ENCODE data around the gene RAI1.
"Not testable (repeated sequence)": the region's sequence is repeated elsewhere in the genome, so short reads cannot be mapped to it uniquely, and the experiment has no call there.

The RAI1 gene

GRCh38 chr17:17807440-17807839 is 126.2 kb downstream of the RAI1 start:
- no peak for DNase-seq

GRCh38 chr17:17808200-17808599 is 126.9 kb downstream of the RAI1 start:
- DNase-seq = not testable (repeated sequence)

- DNase-seq = no peak
Observed at GRCh38 chr17:17808706-17809432, 127.6 kb downstream of the RAI1 start.

GRCh38 chr17:17809531-17810083 is 128.3 kb downstream of the RAI1 start:
- no peak for DNase-seq

- no peak for DNase-seq
Observed at GRCh38 chr17:17810084-17810894, 129.0 kb downstream of the RAI1 start.

- DNase-seq = no peak
Observed at GRCh38 chr17:17810895-17811248, 129.6 kb downstream of the RAI1 start.

GRCh38 chr17:17811381-17812210 is 130.3 kb downstream of the RAI1 start:
- no peak for DNase-seq

- no peak for DNase-seq
Observed at GRCh38 chr17:17812211-17813054, 131.2 kb downstream of the RAI1 start.

GRCh38 chr17:17813055-17813724 is 131.9 kb downstream of the RAI1 start:
- DNase-seq = no peak

GRCh38 chr17:17813725-17814095 is 132.5 kb downstream of the RAI1 start:
- no peak for DNase-seq

GRCh38 chr17:17814162-17815061 is 133.2 kb downstream of the RAI1 start:
- DNase-seq = no peak

- no peak for DNase-seq
Observed at GRCh38 chr17:17815062-17815406, 133.8 kb downstream of the RAI1 start.

GRCh38 chr17:17815436-17816200 is 134.4 kb downstream of the RAI1 start:
- no peak for DNase-seq

- DNase-seq = no peak
Observed at GRCh38 chr17:17816240-17816814, 135.1 kb downstream of the RAI1 start.

GRCh38 chr17:17816831-17817551 is 135.7 kb downstream of the RAI1 start:
- DNase-seq = no peak

GRCh38 chr17:17817552-17817947 is 136.3 kb downstream of the RAI1 start:
- DNase-seq = no peak

- no peak for DNase-seq
Observed at GRCh38 chr17:17818088-17818526, 136.8 kb downstream of the RAI1 start.

- no peak for DNase-seq
Observed at GRCh38 chr17:17819111-17819510, 137.9 kb downstream of the RAI1 start.

GRCh38 chr17:17819561-17819995 is 138.3 kb downstream of the RAI1 start:
- DNase-seq = no peak
